NCI-H2107 (cell line): Measurements from ENCODE around the gene LRRIQ1.

Experiments used
- DNase-seq: peaks from one replicate; lab custom pipeline; 2025; lab: John Stamatoyannopoulos, UW

Gene LRRIQ1

DNA sequence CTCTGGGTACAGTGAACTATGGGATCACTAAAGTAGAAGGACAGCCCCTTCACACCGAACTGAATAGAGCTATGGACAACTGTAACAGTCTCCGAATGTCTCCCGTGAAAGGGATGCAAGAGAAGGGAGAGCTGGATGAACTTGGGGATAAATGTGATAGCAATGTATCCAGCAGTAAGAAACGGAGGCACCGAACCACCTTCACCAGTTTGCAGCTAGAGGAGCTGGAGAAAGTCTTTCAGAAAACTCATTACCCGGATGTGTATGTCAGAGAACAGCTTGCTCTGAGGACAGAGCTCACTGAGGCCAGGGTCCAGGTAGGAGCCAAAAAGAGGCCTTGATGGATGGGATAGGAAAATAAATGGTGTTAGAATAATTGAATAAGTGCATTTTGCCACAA is 247.4 kb downstream of the LRRIQ1 start:
- DNase-seq = no peak
